GM21515 (cell line): ENCODE data around the gene MPL.
A peak's percentile ranks its signal among the peaks of the same experiment; 100 is the strongest.
"Not testable (repeated sequence)": the region's sequence is repeated elsewhere in the genome, so short reads cannot be mapped to it uniquely, and the experiment has no call there.

ENCODE experiments used
- ATAC-seq: cut with Tn5 transposase; IDR thresholded peaks from one replicate; pipeline ENCODE4 v1.9.1; 2021; ENCODE audit not compliant: unreplicated experiment

The MPL gene

DNA sequence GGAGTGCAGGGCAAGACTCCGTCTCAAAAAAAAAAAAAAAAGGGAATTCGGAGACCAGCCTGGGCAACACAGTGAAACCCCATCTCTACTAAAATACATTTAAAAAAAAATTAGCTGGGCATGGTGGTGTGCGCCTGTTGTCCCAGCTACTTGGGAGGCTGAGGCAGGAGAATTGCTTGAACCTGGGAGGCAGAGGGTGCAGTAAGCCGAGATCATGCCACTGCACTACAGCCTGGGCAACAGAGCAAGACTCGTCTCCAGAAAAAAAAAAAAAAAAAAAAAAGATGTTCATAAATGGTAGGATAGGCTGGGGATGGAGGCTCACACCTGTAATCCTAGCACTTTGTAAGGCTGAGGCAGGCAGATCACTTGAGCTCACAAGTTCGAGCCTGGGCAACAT lies 32.2 kb downstream of the MPL start:
- ATAC-seq, result not testable (repeated sequence)

- ATAC-seq, result no peak
Measured at GRCh38 chr1:43370564-43370963, 32.9 kb downstream of the MPL start.

DNA sequence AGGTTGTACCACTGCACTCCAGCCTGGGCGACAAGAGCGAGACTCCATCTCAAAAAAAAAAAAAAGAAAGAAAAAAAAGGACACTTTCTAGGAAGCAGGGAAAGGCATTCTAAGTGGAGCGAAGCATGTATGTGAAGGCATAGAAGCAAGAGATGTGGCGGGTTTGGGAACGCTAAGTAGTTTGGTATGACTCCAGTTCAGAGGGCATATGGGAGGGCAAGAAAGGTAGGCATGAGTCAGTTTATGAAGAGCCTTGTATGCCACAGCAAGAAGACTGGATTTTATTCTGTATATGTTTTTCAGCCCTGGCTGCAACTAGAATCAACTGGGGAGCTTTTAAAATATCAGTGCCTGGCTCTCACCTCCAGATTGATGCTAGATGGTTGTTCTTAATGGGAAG lies 34.6 kb downstream of the MPL start:
- ATAC-seq, result no peak

DNA sequence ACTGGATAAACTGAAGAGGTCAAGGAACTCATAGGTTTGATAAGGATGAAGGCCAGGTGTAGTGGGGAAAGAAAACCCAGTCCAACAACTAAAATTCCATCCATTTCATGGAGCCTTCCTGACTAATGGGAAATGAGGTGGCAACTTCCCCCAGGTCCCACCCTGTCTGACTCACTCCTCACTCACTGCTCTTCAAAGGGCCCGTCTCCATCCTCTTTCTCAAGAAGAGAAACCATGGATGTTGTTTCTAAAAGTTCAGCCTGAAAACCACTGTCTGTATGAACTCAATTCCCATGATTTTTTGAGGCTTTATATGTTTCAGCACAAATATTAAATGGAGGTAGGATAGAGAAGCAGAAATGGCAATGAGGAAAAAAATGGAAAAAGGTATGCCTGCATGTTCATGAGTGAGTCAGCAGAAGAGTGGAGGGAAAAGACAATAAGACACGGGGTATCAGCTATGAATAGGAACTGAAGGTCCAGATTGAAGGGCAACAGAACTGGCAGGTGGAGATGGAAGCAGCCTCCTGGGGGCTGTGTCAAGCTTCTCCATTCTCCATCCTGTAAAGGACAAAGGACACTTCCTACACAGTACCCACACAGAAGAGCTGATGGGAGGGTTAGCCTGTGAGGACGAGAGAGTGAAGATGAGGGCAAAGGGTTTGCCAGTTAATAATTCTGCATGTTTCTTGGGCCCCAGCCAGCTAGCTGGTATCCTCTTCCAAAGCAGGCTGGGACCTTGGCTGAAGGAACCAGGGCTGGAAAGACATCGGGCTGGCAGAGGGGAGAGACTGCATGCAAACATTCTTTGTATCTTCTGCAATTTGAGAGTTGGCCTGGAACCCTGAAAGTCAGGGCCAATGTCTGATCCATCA lies 35.7 kb downstream of the MPL start:
- no peak for ATAC-seq

DNA sequence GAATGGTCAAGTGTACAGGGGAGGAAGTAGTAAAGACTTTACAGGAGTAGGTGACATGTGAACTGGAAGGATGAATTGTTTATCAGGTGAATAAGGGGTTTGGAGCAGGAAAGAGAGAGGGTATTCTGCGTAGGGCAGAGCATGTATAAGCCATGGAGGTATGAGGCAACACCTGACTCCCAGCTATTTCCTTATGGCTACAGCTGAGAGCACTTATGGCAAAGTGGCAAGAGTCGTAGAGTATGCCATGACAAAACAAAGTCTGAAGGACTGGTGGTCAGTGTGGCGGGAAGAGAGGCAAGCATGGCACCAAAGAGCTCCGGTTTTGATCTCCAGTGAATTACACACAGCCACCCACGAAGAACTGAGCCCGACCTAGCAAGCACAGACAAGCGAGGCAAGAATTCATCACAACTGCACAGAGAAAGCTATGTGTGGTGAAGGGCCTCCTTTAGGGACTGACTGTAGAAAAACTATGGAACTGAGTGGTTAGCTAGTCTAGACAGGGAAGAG lies 39.2 kb downstream of the MPL start:
- no peak for ATAC-seq

DNA sequence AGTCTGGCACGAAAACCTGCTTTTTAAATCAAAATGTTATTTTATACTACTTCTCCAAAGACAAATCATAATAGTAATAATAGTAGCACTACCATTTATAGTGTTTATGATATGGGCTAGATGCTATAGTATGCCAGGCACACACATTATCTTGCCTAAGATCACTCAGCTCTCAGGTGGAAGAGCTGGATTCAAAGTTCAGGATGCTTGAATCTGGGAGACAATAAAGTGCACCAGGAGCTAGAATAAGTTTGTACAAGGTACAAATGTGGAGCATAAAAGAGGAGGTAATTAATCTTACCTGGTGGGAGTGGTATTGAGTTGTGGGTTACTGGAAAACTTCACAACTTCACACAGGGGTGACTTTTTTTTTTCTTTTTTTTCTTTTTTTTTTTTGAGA lies 40.2 kb downstream of the MPL start:
- no peak for ATAC-seq

DNA sequence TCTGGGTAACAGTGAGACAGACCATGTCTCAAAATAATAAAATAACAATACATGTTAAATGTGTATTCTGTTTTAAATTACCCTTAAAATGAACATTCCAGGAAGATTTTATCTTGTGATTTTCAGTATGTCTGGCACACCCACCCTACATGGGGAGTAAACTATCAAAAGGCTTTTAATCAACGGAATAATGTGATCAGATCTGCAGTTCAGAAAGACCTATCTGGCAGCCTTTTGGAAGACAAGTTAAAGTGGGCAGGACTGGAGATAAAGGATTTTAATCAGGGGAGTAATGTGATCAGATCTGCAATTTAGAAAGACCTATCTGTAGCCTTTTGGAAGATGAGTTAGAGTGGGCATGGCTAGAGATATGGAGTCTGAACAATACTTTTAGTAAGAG lies 41.9 kb downstream of the MPL start:
- ATAC-seq, result no peak

- ATAC-seq, result no peak
Measured at GRCh38 chr1:43381612-43382011, 44.0 kb downstream of the MPL start.

- no peak for ATAC-seq
Measured at GRCh38 chr1:43382027-43382779, 44.6 kb downstream of the MPL start.

DNA sequence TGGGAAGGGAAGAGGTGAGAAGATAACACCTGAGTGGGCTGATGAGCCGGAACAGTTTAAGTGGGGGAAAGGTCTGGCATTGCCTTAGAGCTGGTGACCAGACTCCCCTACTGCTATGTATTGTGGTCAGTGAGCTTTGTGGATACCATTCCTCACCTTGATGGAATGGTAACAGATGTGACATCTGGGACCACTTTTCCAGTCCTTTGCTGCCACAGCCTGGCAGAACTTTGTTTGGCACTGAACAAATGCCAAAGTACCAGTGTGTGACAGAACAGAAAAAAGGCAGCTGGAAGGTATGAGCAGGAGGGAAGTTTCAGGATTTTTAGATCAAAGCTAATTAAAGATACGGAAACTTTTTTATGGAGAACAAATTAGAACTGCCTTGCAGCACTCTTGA lies 45.8 kb downstream of the MPL start:
- ATAC-seq, result no peak

DNA sequence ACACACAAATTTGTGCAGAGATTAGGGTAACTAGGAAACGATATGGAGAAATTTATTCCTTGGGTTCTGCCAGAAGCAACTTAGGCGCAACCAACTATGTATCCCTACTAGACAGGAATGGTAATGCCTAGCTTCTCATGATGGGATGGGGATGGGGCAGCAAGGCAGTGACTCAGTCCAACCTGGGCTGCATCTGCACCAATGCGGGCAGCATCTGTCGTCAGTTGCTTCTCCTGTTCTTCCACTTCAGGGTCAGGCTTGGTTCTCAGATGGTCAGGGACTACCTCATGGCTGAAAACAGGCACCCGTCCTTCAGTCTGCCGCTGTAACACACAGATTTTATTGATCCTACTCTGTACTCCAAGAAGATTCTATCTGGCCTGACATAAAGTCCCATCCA lies 49.1 kb downstream of the MPL start:
- no peak for ATAC-seq

GRCh38 chr1:43387976-43388599 lies 50.5 kb downstream of the MPL start:
- ATAC-seq, result no peak

DNA sequence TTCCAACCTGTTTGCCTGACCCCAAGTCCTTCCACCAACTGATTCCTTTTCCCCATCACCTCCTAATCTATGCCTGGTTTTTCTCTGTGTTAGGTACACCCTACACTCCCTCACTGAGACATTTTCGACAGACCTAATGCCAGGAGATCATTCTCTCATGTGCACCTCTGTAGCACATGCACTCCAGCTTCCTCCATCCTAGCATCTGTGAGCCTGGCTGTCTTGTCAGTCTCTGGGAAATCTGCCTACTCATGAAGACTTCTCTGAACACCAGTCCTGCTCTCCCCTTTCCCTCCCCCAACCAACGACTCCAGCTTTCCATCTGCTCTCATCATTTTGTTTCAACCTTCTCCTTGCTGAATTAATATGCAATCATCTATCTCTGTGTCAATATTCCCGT lies 51.0 kb downstream of the MPL start:
- ATAC-seq, result no peak

DNA sequence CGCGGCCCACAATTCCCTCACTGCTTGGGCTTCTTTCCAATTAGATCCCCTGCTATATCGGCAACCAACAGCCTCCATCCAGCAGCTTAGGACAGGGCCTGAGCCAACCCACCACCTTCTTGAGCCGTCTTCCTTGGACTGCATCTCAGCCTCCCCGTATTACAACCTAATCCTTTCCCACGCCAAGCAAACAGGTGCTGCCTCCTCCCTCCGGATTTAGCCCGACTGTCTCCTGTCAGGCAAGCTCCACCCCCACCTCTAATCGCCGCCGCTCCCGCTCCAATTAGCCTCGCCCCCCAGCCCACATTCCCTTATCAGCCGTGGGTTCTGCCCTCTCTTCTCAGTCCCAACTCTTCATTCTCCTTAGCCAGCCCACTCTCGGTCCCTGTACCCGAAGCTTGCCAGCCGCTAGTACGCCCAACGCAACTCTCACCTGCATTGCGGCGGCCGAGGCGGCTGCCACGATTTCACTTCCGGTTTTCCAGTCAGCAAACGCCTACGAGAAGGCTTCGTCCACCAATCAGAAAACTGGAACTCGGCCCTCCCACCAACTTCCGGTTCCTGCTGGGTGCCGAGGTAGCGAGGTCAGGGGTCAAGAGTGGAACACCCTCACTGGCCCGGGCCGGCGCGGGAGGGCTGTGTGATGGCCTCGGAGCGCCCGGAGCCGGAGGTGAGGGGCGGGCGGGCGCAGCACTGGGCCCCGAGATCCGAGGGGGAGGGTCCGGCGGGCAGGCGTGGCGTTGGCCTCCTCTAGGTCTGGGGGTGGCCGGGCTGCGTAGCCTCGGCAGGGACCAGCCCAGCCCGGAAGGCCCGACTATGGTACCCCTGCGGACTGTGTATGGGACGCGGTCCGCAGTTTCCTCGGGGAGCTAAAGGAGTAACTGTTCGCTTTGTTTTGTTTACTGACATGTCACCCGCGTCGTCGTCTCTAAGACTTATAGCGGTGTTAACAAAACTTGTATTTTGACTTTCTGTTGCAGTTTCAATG lies 52.0 kb downstream of the MPL start, which contains the start of the genes MED8 and SZT2:
MED8 (minus strand) TSS at position 475 of the 988 bp plus-strand sequence; CDS start at position 439, 36 bp downstream.
SZT2 (plus strand) TSS at position 574 of the 988 bp plus-strand sequence; CDS start at position 644, 70 bp downstream.
- peak; percentile 79 for ATAC-seq

- ATAC-seq, result no peak
Measured at GRCh38 chr1:43392702-43393101, 55.1 kb downstream of the MPL start.

- ATAC-seq, result no peak
Measured at GRCh38 chr1:43395523-43395922, 57.9 kb downstream of the MPL start.

DNA sequence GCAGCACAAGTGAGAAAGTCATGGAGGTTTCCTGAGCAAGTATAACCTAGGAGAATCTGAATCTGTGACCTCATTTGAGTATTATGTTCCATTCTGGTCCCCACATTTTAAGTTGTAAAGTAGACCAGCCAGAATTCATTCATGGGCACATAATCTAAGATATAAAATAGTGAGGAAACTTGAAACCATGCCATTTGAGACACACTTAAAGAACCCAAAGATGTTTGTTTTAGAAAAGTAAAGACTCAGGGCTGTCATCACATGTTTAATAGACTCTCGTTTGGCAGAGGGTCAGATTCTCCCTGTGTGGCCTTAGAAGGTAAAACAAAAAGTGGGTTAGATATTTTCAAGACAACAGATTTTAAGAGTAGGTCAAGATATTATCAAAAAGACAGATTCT lies 58.4 kb downstream of the MPL start:
- no peak for ATAC-seq

GRCh38 chr1:43398227-43398626 lies 60.6 kb downstream of the MPL start:
- no peak for ATAC-seq

DNA sequence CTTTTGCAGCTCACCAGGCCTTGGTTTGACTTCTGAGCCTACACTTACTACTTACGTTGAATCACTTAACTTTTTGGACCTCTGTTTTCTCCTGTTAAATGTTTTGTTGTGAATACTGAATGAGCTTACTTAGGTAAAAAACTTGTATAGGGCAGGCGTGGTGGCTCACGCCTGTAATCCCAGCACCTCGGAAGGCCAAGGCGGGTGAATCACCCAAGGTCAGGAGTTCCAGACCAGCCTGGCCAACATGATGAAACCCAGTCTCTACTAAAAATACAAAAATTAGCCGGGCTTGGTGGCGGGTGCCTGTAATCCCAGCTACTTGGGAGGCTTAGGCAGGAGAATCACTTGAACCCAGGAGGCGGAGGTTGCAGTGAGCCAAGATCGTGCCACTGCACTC lies 62.8 kb downstream of the MPL start:
- not testable (repeated sequence) for ATAC-seq
